ENCODE measurements around the gene MRPS10.
"Not testable (repeated sequence)": the region's sequence is repeated elsewhere in the genome, so short reads cannot be mapped to it uniquely, and the experiment has no call there.

MRPS10 gene

GRCh38 chr6:42171813-42172581, 45.7 kb downstream of the MRPS10 start:
- DNase-seq = no peak

- not testable (repeated sequence) for DNase-seq
Observed at GRCh38 chr6:42169780-42170179, 47.9 kb downstream of the MRPS10 start.

- DNase-seq = no peak
Observed at GRCh38 chr6:42168650-42169049, 49.0 kb downstream of the MRPS10 start.

GRCh38 chr6:42166444-42167141, 51.1 kb downstream of the MRPS10 start:
- DNase-seq = peak; percentile 85

GRCh38 chr6:42165016-42165415, 52.6 kb downstream of the MRPS10 start:
- DNase-seq = no peak

- DNase-seq = no peak
Observed at GRCh38 chr6:42163981-42164380, 53.7 kb downstream of the MRPS10 start.

GRCh38 chr6:42162812-42163211, 54.8 kb downstream of the MRPS10 start:
- DNase-seq = no peak

- DNase-seq = no peak
Observed at GRCh38 chr6:42162384-42162783, 55.3 kb downstream of the MRPS10 start.

GRCh38 chr6:42159431-42160024, 58.1 kb downstream of the MRPS10 start:
- DNase-seq = no peak

GRCh38 chr6:42158631-42159030, 59.0 kb downstream of the MRPS10 start:
- DNase-seq = no peak

- no peak for DNase-seq
Observed at GRCh38 chr6:42158011-42158410, 59.6 kb downstream of the MRPS10 start.
